Stimulated activated effector memory CD8-positive, alpha-beta T cell treated with anti-CD3 and anti-CD28 coated beads, Interleukin-12 subunit alpha, Interleukin-12 subunit beta, amount 100 ng/mL, for 72 hours (primary cell): ENCODE results near the gene PPP1R1B.
"Not testable (repeated sequence)": the region's sequence is repeated elsewhere in the genome, so short reads cannot be mapped to it uniquely, and the experiment has no call there.

Source experiments
- ATAC-seq: fragments of 150-1000 bp; cut with Tn5 transposase; 2 replicates; pipeline ENCODE4 v1.10.0; 2021
- DNase-seq, 2 donors: peaks; one replicate each; pipeline ENCODE4 v3.0.0; 2021 to 2022; ENCODE audit warnings: low spot score in 2 of 2
- H3K27ac Mint-ChIP-seq: one replicate; pipeline ENCODE4 v1.8.0; 2022; ENCODE audit warnings: mild to moderate bottlenecking, mixed read lengths
- H3K36me3 Mint-ChIP-seq: one replicate; pipeline ENCODE4 v1.8.0; 2022; ENCODE audit warnings: mild to moderate bottlenecking, mixed read lengths
- H3K4me1 Mint-ChIP-seq: one replicate; pipeline ENCODE4 v1.8.0; 2022; ENCODE audit warnings: mixed read lengths
- H3K4me3 Mint-ChIP-seq: one replicate; pipeline ENCODE4 v1.8.0; 2022; ENCODE audit warnings: mild to moderate bottlenecking, mixed read lengths
- H3K9me3 Mint-ChIP-seq: one replicate; pipeline ENCODE4 v1.8.0; 2022; ENCODE audit warnings: mixed read lengths

PPP1R1B gene

DNA sequence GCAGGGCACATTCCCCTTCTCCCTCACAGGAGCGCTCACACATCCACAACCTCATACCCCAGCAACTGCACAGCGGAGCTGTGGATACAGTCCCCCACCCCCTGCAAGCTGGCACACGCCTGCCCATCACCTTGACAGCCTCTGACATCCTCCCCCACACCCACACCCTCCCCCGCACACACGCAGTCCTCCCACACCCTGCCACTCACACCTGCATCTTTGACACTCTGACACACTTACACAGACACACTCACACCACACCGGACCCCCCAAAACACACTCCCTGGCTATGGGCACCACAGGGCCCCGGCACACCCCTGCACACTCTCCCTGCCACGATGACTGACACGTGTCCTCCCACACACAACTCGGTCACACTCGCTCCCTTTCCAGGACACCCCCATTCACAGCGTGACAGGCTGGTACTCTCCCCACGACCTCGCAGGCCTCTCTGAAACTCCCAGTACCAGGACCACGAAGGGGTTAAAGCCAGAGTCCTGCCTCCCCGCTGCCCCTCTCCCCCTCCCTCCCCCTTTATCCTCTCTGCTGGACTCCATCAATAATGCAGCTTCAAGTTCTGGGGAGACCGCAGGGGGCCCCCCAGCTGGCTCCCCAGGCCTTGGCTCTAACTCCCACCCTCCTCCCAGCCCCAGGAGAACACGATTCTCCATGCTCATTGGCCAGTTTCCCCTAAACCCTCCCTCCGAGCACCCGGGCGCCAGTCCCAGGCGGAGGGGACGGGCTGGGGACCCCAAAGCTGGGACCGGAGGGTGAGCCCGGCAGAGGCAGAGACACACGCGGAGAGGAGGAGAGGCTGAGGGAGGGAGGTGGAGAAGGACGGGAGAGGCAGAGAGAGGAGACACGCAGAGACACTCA lies at the start of gene PPP1R1B:
Gene PPP1R1B (plus strand): TSS at position 782 of the 876 bp plus-strand sequence. CDS start 441 bp downstream, outside the sequence.
- Mint-ChIP-seq H3K27ac (no peak within 1 kb of the TSS), H3K4me3 (peak within 1 kb of the TSS; percentile 40), H3K4me1 (peaks cover 32% of the 10 kb centered on the region), H3K36me3 (peaks cover 10% of the 10 kb centered on the region), H3K9me3 (no peaks in the 10 kb centered on the region)
- no peak for DNase-seq
- no peak for ATAC-seq

DNA sequence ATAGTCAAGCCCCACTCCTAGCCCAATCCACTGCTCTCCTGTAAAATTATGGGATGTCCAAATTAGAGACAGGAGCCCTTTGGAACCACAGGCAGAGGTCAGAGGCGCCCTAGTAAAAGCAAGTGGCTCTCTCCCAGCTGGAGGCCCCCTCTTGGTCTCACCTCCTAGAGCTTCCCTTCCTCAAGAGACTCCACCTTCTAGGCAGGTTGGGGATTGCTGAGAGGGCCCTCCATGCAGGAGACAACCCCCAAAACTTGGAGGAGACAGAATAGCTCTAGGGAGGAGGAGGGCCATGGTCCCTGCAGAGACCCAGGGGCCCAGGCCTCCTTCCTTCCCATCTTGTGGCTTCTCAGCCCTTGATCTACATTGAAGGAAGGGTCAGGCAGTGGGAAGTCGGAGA lies 48.5 kb upstream of the PPP1R1B start:
- Mint-ChIP-seq H3K9me3 (no peaks in the 10 kb centered on the region), H3K4me3 (no peak overlapping the region), H3K27ac (no peak overlapping the region), H3K36me3 (peaks cover 4% of the 10 kb centered on the region), H3K4me1 (peaks cover 6% of the 10 kb centered on the region)
- no peak for DNase-seq
- ATAC-seq = no peak

DNA sequence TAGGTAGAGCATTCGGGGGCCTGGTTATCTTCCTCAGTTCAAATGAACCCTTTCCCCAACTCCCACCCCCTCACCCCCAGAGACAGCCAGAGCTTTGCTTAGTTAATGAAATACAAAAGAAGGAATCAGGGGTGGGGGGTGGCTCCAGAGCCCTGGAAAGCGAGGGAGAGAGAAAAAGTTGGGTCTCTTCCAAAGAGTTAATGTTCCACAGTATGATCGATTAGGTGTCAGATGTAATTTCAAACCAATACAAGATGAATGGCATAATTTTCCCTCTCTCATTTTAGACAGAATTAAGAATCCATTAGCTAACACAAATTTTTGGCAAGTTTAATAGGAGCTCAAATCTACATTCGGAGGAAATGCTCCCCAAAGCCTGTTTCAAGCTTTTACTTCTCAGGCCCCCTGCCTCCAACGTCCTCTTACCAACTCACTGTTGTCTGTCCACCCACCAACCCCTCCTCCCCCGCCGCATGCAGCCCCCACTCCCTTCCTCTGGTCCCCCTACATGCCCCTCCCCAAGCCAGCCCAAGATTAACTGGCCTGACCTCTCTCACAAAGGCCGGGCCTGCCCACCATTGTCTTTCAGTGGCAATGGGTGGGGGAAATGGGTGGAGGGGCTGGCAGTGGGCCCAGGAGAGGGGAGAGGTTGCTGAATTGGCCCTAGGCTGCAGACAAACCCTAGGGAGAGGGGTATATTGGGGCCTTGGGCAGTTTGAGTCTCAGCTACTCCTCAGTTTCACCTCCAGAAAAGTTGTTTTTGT lies 47.3 kb upstream of the PPP1R1B start:
- H3K4me1 Mint-ChIP-seq = no peaks in the 10 kb centered on the region
- no peak overlapping the region for H3K4me3 Mint-ChIP-seq
- no peak for DNase-seq
- ATAC-seq = no peak
- H3K27ac Mint-ChIP-seq = no peak overlapping the region
- no peaks in the 10 kb centered on the region for H3K36me3 Mint-ChIP-seq
- no peaks in the 10 kb centered on the region for H3K9me3 Mint-ChIP-seq

DNA sequence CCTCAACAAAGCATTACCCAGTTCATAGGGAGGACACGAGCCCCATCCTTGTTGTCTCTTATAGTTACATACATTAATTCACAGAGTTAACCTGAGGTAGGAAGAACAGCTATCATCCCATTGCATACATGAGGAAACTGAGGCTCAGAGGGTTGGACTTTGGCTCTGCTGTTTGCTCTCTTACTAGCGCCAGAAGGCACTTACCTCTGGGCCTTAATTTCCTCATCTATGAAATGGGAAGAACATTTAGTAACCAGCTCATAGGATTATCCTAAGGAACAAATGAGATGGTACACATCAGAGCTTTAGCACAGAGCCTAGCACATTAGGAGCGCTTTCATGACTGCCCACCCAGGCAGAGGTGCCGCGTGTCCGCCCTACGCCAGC lies 46.7 kb upstream of the PPP1R1B start:
- Mint-ChIP-seq H3K36me3 (no peaks in the 10 kb centered on the region), H3K9me3 (no peaks in the 10 kb centered on the region), H3K4me3 (no peak overlapping the region), H3K27ac (no peak overlapping the region), H3K4me1 (no peaks in the 10 kb centered on the region)
- DNase-seq = no peak
- no peak for ATAC-seq

DNA sequence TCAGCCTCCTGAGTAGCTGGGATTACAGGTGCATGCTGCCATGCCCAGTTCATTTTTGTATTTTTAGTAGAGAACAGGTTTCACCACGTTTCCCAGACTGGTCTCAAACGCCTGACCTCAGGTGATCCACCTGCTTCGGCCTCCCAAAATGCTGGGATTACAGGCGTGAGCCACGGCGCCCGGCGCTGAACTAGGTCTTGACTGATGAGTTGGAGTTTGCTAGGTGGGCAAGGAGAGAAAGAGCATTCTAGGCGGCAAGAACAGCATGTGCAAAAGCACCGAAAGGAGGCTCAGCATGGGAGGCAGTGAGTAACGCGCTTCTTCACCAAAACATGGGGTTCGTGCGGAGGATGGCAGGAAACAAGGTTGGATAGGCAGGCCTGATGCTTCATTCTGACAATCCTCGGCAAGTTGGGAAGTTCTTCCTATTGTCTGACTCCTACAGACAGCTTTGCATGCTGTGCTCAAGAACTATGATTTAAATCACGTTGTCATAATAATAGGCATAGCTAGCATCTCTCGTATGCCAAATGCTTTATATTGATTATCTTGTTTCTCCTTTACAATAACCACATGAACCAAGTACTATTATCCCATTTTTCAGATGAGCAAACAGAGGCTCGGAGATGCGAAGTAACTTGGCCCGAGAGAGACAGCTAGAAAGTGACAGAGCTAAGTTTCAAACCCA lies 45.5 kb upstream of the PPP1R1B start:
- H3K9me3 Mint-ChIP-seq = no peaks in the 10 kb centered on the region
- DNase-seq = no peak
- no peaks in the 10 kb centered on the region for H3K36me3 Mint-ChIP-seq
- no peak overlapping the region for H3K4me3 Mint-ChIP-seq
- ATAC-seq = no peak
- H3K4me1 Mint-ChIP-seq = no peaks in the 10 kb centered on the region
- H3K27ac Mint-ChIP-seq = no peak overlapping the region

DNA sequence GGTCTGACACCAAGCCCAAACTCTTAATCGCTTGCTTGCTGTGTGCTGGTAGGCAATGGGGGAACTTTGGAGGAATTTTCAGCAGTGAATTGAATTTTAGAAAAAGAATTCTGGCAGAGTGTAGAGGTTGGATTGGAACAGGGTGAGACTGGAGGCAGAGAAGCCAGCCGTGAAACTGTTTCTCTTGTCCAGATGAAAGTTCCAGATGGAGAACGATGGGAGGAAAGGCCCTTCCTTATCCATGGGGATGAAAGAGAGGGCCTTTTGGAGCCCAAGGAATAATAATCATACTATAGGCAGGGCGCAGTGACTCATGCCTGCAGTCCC lies 45.0 kb upstream of the PPP1R1B start:
- H3K27ac Mint-ChIP-seq = no peak overlapping the region
- H3K4me1 Mint-ChIP-seq = no peaks in the 10 kb centered on the region
- no peaks in the 10 kb centered on the region for H3K9me3 Mint-ChIP-seq
- no peaks in the 10 kb centered on the region for H3K36me3 Mint-ChIP-seq
- DNase-seq (no peak), ATAC-seq (no peak)
- H3K4me3 Mint-ChIP-seq = no peak overlapping the region

DNA sequence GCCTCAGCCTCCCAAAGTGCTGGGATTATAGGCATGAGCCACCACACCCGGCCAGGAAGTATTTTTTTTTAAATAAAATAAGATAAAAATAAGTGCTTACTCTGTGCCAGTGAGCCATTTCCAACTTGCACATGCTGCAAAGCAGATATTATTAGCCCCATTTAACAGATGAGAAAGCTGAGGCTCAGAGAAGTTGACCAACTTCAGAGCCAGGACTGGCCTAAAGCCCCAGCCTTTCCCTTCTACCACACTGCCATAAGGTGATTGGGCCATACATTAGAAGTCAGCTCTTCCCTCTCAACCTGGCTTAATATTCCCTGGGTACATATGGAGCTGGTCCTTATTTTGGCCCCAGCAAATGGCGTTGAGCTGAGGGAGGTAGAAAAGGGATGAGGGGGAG lies 44.1 kb upstream of the PPP1R1B start:
- Mint-ChIP-seq H3K4me1 (no peaks in the 10 kb centered on the region), H3K9me3 (no peaks in the 10 kb centered on the region), H3K4me3 (no peak overlapping the region), H3K27ac (no peak overlapping the region), H3K36me3 (no peaks in the 10 kb centered on the region)
- ATAC-seq = no peak
- DNase-seq = no peak

DNA sequence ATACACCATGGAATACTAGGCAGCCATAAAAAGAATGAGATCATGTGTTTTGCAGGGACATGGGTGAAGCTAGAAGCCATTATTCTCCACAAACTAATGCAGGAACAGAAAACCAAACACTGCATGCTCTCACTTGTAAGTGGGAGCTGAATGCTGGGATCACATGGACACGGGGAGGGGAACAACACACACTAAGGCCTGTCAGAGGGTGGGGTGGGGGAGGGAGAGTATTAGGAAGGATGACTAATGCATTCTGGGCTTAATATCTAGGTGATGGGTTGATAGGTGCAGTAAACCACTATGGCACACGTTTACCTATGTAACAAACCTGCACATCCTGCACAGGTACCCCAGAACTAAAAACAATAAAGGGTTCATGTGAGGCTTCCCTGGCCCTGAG lies 36.6 kb upstream of the PPP1R1B start:
- not testable (repeated sequence) for ATAC-seq, H3K4me1 Mint-ChIP-seq, H3K9me3 Mint-ChIP-seq, H3K27ac Mint-ChIP-seq, H3K4me3 Mint-ChIP-seq, H3K36me3 Mint-ChIP-seq, DNase-seq

DNA sequence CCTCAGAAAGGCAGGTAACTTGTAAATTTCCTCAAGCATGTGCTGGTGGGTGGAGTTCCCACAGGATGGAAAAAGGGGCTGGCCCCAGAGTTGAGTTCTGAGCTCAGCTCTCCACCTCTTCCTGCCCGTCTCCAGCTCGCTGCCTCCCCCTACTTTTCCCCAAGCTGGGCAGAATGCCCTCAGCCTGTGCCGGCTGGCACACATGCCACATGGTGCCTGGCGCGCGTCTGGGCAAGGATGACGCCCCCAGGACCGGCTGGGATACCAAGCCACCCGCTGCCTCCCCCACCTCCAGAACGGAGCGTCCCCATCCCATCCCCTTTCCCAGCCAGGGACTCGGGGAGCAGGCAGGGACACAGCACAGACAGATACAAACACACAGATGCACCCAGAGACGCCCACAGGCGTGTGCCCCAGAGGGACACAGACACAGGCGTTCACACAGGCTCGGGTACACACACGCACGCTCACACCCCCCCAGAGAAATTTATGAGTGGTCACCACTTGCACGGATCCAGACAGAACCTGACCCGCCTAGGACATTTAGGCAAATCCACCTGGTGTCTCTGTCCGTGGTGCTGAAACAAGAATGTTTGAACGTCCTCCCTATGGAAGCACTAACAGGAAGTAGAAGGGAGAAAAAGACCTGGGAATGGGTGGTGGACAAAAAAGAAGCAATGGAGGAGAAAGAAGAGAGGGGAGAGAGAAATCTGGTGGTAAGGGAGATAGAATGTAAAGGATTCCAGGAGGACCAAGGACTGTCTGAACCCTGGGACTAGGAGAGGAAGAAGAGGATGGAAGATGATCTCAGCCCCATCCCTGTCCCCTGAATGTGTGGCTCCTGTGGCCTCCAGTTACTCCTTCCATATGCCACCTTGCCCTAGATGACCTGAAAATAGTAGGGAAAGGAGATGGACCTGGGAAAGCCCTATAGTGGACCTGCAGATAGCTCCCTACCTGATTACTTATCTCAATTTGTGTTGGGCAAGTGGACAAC lies 34.5 kb upstream of the PPP1R1B start:
- Mint-ChIP-seq H3K9me3 (no peaks in the 10 kb centered on the region), H3K4me1 (peaks cover 14% of the 10 kb centered on the region), H3K27ac (no peak overlapping the region), H3K36me3 (no peaks in the 10 kb centered on the region), H3K4me3 (no peak overlapping the region)
- no peak for ATAC-seq
- DNase-seq = no peak

DNA sequence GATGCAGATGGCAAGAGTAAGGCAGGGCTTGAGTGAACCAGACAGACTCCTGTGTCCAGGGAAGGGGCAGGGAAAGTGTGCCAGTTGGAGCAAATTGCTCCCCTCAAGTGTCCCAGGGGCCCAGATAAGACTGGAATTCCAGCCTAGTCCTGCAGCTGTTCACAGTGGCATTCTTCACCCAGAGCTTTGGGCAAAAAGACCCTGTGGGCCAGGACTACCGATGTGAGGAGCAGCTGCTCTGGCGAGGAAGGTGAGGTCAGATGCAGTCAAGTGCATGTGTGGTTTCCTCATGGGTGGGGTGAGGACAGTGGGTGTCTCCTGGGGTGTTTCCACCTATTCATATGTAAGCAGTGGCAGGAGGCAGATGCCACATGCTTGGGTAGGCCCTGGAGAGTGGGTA lies 33.4 kb upstream of the PPP1R1B start:
- no peaks in the 10 kb centered on the region for H3K9me3 Mint-ChIP-seq
- ATAC-seq (no peak), DNase-seq (no peak)
- no peak overlapping the region for H3K27ac Mint-ChIP-seq
- no peaks in the 10 kb centered on the region for H3K36me3 Mint-ChIP-seq
- H3K4me1 Mint-ChIP-seq = peaks cover 18% of the 10 kb centered on the region
- no peak overlapping the region for H3K4me3 Mint-ChIP-seq

DNA sequence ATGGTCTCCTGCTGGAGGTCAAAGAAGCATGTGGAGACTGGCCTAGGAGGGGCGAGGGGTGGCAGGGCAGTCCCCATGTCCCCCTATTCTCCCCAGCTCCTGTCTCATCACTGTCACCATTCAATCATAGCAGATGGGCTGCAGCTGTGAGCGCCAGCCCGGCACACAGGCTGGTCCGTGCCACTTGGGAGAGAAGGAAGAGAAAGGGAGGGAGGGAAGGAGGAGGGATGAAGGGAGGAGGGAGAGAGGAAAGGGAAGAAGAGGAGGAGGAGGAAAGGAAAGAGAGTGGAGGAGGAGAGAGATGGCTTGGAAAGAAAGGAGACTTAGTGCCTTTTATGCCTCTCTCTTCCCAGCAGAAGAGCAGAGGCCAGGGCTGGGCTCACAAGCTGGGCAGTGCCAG lies 31.5 kb upstream of the PPP1R1B start:
- Mint-ChIP-seq H3K9me3 (no peaks in the 10 kb centered on the region), H3K36me3 (peaks cover 4% of the 10 kb centered on the region), H3K27ac (no peak overlapping the region), H3K4me1 (peaks cover 29% of the 10 kb centered on the region), H3K4me3 (no peak overlapping the region)
- no peak for DNase-seq
- ATAC-seq = no peak

DNA sequence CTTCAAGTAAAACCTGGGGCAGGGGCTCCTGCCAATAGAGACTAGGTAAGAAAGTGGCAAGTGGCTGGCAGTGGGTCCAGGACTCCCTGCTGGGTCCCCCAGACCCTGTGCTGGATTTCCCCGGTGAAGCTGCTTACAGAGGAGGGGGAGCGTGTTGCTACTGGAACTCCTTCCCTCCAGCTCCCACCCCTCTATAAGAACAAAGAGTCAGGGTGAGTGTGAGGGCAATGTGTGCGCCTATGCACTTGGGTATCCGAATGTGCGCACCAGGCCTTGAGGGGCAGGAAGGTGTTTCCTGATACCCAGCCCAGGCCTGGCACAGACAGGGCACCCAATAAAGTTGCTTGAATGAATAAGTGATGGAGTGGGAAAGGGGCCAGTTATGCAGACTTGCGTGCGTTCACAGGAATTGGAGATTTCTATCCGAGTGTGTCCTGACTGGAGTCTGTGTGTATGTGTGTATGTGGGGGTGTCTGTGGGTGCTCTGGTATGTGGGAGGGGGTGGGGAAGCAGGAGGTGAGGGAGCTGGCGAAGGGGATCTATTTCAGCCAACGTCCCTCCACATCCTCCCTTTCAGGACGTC lies 30.7 kb upstream of the PPP1R1B start:
- DNase-seq = peak in 1 of 2 donors; percentile 46
- H3K4me3 Mint-ChIP-seq = no peak overlapping the region
- no peak for ATAC-seq

DNA sequence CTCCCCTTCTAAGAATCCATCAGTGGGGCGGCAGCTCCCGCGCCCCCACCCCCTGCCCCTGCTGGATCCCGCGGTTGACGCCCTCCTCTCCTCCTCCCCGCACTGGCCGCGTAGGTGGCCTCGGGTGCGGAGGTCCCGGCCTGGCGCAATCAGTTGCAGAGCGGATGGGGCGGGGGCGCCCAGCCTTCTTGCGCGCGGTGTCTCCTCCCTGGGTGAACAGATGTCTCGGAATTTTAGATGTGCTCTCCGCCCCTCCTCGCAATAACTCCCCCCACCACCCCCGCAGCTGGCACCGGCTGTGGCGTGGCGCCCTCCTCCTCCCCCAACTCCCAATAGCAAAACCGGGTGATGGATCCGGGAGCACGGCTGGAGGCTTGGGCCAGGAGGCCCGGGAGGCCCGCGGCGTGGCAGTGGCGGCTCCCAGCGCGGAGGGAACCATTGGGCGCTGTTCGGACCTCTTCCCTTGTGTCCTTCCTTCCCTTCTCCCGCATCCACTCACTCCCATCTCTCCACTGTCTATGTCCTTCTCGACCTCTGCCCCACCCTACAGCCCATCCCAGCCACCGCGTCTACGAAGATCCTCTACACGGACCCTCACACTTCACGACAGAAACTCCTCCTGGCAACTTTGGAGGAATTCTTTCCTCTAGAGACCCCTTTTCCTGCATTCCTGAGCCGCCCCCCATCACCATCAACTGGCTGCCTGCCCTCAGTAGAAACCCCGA lies 30.0 kb upstream of the PPP1R1B start:
- DNase-seq = no peak
- no peak overlapping the region for H3K4me3 Mint-ChIP-seq
- no peak overlapping the region for H3K27ac Mint-ChIP-seq
- peaks cover 29% of the 10 kb centered on the region for H3K4me1 Mint-ChIP-seq
- peaks cover 4% of the 10 kb centered on the region for H3K36me3 Mint-ChIP-seq
- ATAC-seq = no peak
- no peaks in the 10 kb centered on the region for H3K9me3 Mint-ChIP-seq

More for the DNA sequence above, 30.7 kb upstream of the PPP1R1B start:
- H3K9me3 Mint-ChIP-seq = no peaks in the 10 kb centered on the region
- peaks cover 29% of the 10 kb centered on the region for H3K4me1 Mint-ChIP-seq
- peaks cover 4% of the 10 kb centered on the region for H3K36me3 Mint-ChIP-seq
- no peak overlapping the region for H3K27ac Mint-ChIP-seq
